ENCODE data around the gene MYF5.

MYF5 gene

GRCh38 chr12:80707126-80707829 is 9.4 kb upstream of the MYF5 start, which contains the start of gene MYF6:
MYF6 (plus strand) TSS chr12:80707634; CDS start chr12:80707720, 86 bp downstream.
- DNase-seq (ENCODE audit: low read depth in 3 of 3, low spot score in 1 of 3): no peak

GRCh38 chr12:80707830-80708258 is 8.9 kb upstream of the MYF5 start:
- no peak for DNase-seq (ENCODE audit: low read depth in 3 of 3, low spot score in 1 of 3)

GRCh38 chr12:80708259-80708974 is 8.3 kb upstream of the MYF5 start:
- DNase-seq (ENCODE audit: low read depth in 3 of 3, low spot score in 1 of 3): no peak

- DNase-seq (ENCODE audit: low read depth in 3 of 3, low spot score in 1 of 3): no peak
Measured at GRCh38 chr12:80708975-80709328, 7.8 kb upstream of the MYF5 start.

- DNase-seq (ENCODE audit: low read depth in 3 of 3, low spot score in 1 of 3): no peak
Measured at GRCh38 chr12:80709811-80710726, 6.6 kb upstream of the MYF5 start.

GRCh38 chr12:80710727-80711449 is 5.8 kb upstream of the MYF5 start:
- DNase-seq (ENCODE audit: low read depth in 3 of 3, low spot score in 1 of 3): no peak

GRCh38 chr12:80711866-80712265 is 4.8 kb upstream of the MYF5 start:
- no peak for DNase-seq (ENCODE audit: low read depth in 3 of 3, low spot score in 1 of 3)

- DNase-seq (ENCODE audit: low read depth in 3 of 3, low spot score in 1 of 3): no peak
Measured at GRCh38 chr12:80712866-80713265, 3.8 kb upstream of the MYF5 start.

GRCh38 chr12:80713419-80713818 is 3.3 kb upstream of the MYF5 start:
- DNase-seq (ENCODE audit: low read depth in 3 of 3, low spot score in 1 of 3): no peak

GRCh38 chr12:80714055-80714454 is 2.7 kb upstream of the MYF5 start:
- no peak for DNase-seq (ENCODE audit: low read depth in 3 of 3, low spot score in 1 of 3)

- no peak for DNase-seq (ENCODE audit: low read depth in 3 of 3, low spot score in 1 of 3)
Measured at GRCh38 chr12:80714846-80715245, 1.9 kb upstream of the MYF5 start.

GRCh38 chr12:80715713-80716249 is 931 bp upstream of the MYF5 start:
- no peak for DNase-seq (ENCODE audit: low read depth in 3 of 3, low spot score in 1 of 3)

- DNase-seq (ENCODE audit: low read depth in 3 of 3, low spot score in 1 of 3): no peak
Measured at GRCh38 chr12:80717856-80718255, 1.1 kb downstream of the MYF5 start.

GRCh38 chr12:80720516-80720915 is 3.8 kb downstream of the MYF5 start:
- no peak for DNase-seq (ENCODE audit: low read depth in 3 of 3, low spot score in 1 of 3)

- DNase-seq (ENCODE audit: low read depth in 3 of 3, low spot score in 1 of 3): no peak
Measured at GRCh38 chr12:80721326-80721725, 4.6 kb downstream of the MYF5 start.

GRCh38 chr12:80745851-80746505 is 29.3 kb downstream of the MYF5 start:
- no peak for DNase-seq (ENCODE audit: low read depth in 3 of 3, low spot score in 1 of 3)

- DNase-seq (ENCODE audit: low read depth in 3 of 3, low spot score in 1 of 3): no peak
Measured at GRCh38 chr12:80747800-80748199, 31.1 kb downstream of the MYF5 start.

- no peak for DNase-seq (ENCODE audit: low read depth in 3 of 3, low spot score in 1 of 3)
Measured at GRCh38 chr12:80749456-80749855, 32.7 kb downstream of the MYF5 start.

- DNase-seq (ENCODE audit: low read depth in 3 of 3, low spot score in 1 of 3): no peak
Measured at GRCh38 chr12:80752464-80752863, 35.8 kb downstream of the MYF5 start.

GRCh38 chr12:80754274-80754673 is 37.6 kb downstream of the MYF5 start:
- no peak for DNase-seq (ENCODE audit: low read depth in 3 of 3, low spot score in 1 of 3)
